GM12801 (cell line): Measurements from ENCODE around the gene RBMXL2.

ENCODE experiments used
- CTCF ChIP-seq: IDR thresholded peaks from one replicate; pipeline ENCODE4 v1.5.1; 2011; ENCODE audit warnings: control low read depth; ENCODE audit not compliant: insufficient read length; ENCODE audit errors: extremely low read depth

The RBMXL2 gene

GRCh38 chr11:7072401-7073028 is 16.3 kb upstream of the RBMXL2 start:
- TF ChIP-seq CTCF, result no peak

- TF ChIP-seq CTCF, result no peak
These were observed 11.7 kb upstream of the RBMXL2 start for GRCh38 chr11:7077101-7077500.

DNA sequence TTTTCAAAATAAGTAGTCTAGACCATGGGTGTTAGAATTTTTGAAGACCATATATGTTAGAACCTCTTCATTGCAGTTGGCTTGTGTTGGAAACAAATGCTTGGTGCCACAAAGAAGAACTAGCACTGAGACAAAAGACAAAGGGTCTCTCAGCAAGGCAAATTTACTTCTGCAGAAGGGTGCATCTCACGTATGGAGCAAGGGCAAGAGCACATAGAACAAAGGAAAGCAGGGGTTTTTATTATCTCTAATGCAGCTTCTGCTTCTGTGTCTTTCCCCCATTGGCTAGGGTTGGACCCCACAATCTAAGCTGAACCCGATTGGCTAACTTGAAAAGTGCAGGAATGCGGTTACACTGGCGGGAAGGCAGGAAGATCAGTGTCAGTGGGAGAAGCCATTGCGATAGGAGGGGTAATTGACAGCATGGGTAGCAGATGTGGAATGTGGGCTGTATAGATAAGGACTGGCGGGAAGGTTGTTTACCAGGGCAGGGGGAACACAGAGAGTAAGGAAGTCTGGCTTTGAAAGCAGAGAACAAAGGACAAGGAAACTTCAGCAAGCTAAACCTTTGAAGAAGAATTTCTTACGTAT is 9.2 kb upstream of the RBMXL2 start:
- TF ChIP-seq CTCF, result no peak

DNA sequence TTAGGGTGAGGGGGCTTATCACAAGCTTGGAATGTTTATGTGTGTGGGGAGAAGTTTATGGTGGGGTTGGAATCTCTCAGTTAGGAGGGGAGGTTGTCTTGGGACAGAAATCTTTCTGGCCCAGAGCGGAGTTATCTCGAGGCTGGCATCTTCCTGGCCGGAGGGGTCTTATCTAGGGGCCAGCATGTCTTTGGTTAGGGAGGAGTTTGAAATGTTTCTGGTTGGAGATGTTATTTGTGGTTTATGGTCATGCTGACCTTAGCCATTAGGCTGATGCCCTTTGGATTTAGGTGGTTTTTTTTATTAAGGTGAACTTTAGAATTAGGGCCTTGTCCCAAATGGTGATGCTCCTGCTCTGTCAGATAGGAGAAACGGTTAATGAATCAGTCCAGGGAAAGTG is 7.9 kb upstream of the RBMXL2 start:
- TF ChIP-seq CTCF, result no peak

- TF ChIP-seq CTCF, result no peak
These were observed 7.4 kb upstream of the RBMXL2 start for GRCh38 chr11:7081441-7081840.

DNA sequence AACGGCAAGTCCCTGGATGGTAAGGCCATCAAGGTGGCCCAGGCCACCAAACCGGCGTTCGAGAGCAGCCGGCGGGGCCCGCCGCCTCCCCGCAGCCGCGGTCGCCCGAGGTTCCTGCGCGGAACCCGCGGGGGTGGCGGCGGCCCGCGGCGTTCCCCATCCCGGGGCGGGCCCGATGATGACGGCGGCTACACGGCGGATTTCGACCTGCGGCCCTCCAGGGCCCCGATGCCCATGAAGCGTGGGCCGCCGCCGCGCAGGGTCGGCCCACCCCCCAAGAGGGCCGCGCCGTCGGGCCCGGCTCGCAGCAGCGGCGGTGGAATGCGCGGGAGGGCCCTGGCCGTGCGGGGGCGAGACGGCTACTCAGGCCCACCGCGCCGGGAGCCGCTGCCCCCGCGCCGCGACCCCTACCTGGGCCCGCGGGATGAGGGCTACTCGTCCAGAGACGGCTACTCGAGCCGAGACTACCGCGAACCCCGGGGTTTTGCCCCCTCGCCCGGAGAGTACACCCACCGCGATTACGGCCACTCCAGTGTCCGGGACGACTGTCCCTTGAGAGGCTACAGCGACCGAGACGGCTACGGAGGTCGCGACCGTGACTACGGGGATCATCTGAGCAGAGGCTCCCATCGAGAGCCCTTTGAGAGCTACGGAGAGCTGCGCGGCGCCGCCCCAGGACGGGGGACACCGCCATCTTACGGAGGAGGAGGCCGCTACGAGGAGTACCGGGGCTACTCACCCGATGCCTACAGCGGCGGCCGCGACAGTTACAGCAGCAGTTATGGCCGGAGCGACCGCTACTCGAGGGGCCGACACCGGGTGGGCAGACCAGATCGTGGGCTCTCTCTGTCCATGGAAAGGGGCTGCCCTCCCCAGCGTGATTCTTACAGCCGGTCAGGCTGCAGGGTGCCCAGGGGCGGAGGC is 792 bp downstream of the RBMXL2 start:
- no peak for TF ChIP-seq CTCF

DNA sequence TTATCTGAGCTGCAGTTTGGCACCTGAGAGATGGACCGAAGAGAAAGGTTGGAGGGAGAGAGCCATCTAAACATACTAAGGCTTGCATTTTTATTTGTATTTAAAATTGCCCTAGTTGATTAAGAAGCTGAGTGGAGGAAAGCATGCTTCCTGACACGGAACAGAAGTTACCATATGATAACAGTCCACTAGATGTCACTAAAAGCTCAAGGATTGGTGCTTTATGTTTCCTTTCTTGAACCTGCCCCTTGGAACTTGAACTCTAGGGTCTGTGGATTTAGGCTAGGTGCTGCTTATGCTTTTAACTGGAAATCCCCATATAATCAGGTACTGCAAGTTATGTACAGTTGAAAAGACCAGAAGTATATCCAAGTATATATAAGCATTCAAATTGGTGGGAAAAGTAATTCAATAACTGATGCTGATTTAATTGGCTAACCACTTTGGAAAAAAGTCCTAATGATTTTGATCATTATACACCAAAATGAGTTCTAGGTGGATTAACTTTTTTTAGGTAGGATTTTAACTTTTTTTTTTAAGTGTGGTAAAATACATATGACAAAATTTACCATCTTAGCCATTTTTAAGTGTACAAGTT is 9.5 kb downstream of the RBMXL2 start:
- no peak for TF ChIP-seq CTCF
